ENCODE results near the gene HPGDS. TPM values are rescaled to one million over a fixed set of nuclear protein-coding genes. Genes with fewer than 3 reads are reported as not detected.

The HPGDS gene
- total RNA-seq, 1 donor from 2014 or later, result not detected

DNA sequence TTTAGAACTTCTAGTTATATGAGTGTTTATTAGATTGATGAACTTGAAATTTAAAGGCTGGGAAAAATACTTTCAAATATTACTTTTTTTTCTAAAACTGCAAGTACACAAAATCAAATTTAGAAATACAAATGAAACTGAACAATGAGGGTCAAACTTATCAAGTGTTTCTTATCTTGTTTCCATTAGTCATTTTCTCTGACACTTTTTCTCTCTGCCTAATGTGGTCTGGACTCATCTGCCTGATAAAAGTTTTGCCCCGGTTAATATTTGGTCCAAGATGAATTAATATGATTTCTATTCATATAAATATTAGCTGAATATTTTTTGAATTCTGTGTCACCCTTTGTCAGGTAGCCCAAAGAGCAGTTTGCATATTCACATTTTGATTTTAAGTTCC is 8.7 kb upstream of the HPGDS start:
- no peak for DNase-seq (ENCODE audit: low spot score, unreplicated experiment)
- Mint-ChIP-seq H3K9me3 (ENCODE audit: low read depth) (no peaks in the 10 kb centered on the region), H3K36me3 (ENCODE audit: insufficient read depth) (no peaks in the 10 kb centered on the region), H3K27ac (no peak overlapping the region), H3K27me3 (no peaks in the 10 kb centered on the region), H3K4me1 (ENCODE audit: low read depth) (peaks cover 5% of the 10 kb centered on the region), H3K4me3 (ENCODE audit: low read depth) (no peak overlapping the region)
- TF ChIP-seq, protein P1, sequence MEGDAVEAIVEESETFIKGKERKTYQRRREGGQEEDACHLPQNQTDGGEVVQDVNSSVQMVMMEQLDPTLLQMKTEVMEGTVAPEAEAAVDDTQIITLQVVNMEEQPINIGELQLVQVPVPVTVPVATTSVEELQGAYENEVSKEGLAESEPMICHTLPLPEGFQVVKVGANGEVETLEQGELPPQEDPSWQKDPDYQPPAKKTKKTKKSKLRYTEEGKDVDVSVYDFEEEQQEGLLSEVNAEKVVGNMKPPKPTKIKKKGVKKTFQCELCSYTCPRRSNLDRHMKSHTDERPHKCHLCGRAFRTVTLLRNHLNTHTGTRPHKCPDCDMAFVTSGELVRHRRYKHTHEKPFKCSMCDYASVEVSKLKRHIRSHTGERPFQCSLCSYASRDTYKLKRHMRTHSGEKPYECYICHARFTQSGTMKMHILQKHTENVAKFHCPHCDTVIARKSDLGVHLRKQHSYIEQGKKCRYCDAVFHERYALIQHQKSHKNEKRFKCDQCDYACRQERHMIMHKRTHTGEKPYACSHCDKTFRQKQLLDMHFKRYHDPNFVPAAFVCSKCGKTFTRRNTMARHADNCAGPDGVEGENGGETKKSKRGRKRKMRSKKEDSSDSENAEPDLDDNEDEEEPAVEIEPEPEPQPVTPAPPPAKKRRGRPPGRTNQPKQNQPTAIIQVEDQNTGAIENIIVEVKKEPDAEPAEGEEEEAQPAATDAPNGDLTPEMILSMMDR (IDR thresholded peaks at IDR 0.05; ENCODE audit: unreplicated experiment), result no peak

DNA sequence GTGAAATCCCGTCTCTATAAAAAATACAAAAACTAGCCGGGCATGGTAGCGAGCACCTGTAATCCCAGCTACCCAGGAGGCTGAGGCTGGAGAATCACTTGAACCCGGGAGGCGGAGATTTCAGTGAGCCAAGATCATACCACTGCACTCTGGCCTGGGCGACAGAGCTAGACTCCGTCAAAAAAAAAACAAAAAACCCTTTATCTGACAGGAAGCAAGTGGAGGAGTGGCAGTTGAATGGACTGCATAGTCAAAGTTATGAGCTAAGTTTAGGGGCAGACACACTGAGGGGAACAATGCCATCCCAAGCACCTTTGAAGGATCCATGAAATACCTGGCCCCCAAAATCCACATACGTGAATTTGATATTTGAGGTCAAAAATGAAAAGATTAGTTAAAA is 7.5 kb upstream of the HPGDS start:
- H3K4me3 Mint-ChIP-seq (ENCODE audit: low read depth), result no peak overlapping the region
- H3K9me3 Mint-ChIP-seq (ENCODE audit: low read depth), result no peaks in the 10 kb centered on the region
- H3K36me3 Mint-ChIP-seq (ENCODE audit: insufficient read depth), result no peaks in the 10 kb centered on the region
- no peaks in the 10 kb centered on the region for H3K27me3 Mint-ChIP-seq
- TF ChIP-seq, protein P1 (IDR thresholded peaks at IDR 0.05; ENCODE audit: unreplicated experiment), result no peak
- peaks cover 10% of the 10 kb centered on the region for H3K4me1 Mint-ChIP-seq (ENCODE audit: low read depth)
- no peak overlapping the region for H3K27ac Mint-ChIP-seq
- DNase-seq (ENCODE audit: low spot score, unreplicated experiment), result no peak

DNA sequence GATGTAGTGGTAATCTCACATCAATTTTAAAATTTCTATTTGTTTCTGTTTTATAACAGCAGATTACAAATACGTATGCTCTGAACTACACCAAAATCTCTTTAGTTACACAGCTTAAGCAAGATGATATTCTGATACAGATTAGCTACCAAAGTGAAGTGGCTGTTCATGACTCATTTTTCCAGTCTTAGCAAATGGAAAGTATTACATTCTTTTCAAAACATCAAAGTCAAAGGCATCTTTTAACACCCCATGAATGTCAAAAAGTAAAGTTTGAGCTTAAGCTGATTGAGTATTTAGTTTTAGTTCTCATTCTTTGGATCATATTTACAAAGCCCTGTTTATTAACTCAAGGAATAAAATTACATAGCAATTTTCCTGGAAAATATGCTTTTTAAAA is 6.6 kb upstream of the HPGDS start:
- TF ChIP-seq, protein P1 (IDR thresholded peaks at IDR 0.05; ENCODE audit: unreplicated experiment), result no peak
- Mint-ChIP-seq H3K36me3 (ENCODE audit: insufficient read depth) (no peaks in the 10 kb centered on the region), H3K4me1 (ENCODE audit: low read depth) (peaks cover 11% of the 10 kb centered on the region), H3K27ac (no peak overlapping the region), H3K4me3 (ENCODE audit: low read depth) (no peak overlapping the region), H3K27me3 (no peaks in the 10 kb centered on the region), H3K9me3 (ENCODE audit: low read depth) (no peaks in the 10 kb centered on the region)
- no peak for DNase-seq (ENCODE audit: low spot score, unreplicated experiment)

DNA sequence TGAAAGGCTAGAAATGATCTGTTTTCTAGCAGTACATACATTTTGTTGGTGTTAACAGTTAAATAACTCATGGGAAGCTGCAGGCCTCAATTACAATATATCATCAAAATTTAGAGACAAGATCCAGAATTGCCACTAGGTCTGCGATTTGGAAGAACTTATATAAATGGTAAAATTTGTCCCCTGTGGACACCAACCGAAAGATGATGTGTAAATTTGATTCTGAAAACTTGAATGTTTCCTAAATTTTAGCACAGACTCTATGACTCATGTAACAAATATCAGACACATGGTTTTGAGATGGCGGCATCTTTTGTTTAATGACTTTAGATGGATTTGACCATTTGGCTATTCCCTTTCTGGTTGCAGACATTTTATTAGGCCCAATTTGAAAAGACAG is 6.0 kb upstream of the HPGDS start:
- no peak for DNase-seq (ENCODE audit: low spot score, unreplicated experiment)
- Mint-ChIP-seq H3K27me3 (no peaks in the 10 kb centered on the region), H3K4me3 (ENCODE audit: low read depth) (no peak overlapping the region), H3K27ac (no peak overlapping the region), H3K4me1 (ENCODE audit: low read depth) (peaks cover 11% of the 10 kb centered on the region), H3K9me3 (ENCODE audit: low read depth) (no peaks in the 10 kb centered on the region), H3K36me3 (ENCODE audit: insufficient read depth) (no peaks in the 10 kb centered on the region)
- TF ChIP-seq, protein P1 (IDR thresholded peaks at IDR 0.05; ENCODE audit: unreplicated experiment), result no peak

DNA sequence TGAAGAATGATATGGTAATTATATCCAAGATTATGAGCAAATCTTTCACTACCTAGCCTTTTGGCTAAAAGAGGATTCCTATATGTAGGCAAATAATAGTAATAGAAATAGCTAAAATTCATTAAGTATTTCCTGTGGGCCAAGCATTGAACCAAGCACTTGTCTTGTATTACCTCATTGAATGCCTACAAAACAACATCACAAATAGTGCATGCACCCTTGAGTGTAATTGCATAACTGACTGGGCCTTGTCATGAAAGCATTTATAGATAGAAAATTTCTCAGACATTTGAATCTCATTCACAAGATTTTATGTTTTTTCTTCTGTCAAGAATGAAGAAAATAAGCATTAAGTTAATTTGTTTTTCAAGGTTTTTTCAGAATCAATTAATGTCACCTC is 3.9 kb upstream of the HPGDS start:
- no peak for DNase-seq (ENCODE audit: low spot score, unreplicated experiment)
- no peaks in the 10 kb centered on the region for H3K27me3 Mint-ChIP-seq
- no peak overlapping the region for H3K27ac Mint-ChIP-seq
- no peak overlapping the region for H3K4me3 Mint-ChIP-seq (ENCODE audit: low read depth)
- H3K36me3 Mint-ChIP-seq (ENCODE audit: insufficient read depth), result no peaks in the 10 kb centered on the region
- no peaks in the 10 kb centered on the region for H3K9me3 Mint-ChIP-seq (ENCODE audit: low read depth)
- peaks cover 11% of the 10 kb centered on the region for H3K4me1 Mint-ChIP-seq (ENCODE audit: low read depth)
- TF ChIP-seq, protein P1 (IDR thresholded peaks at IDR 0.05; ENCODE audit: unreplicated experiment), result no peak
